ENCODE measurements around the gene NCOA7.

DNA sequence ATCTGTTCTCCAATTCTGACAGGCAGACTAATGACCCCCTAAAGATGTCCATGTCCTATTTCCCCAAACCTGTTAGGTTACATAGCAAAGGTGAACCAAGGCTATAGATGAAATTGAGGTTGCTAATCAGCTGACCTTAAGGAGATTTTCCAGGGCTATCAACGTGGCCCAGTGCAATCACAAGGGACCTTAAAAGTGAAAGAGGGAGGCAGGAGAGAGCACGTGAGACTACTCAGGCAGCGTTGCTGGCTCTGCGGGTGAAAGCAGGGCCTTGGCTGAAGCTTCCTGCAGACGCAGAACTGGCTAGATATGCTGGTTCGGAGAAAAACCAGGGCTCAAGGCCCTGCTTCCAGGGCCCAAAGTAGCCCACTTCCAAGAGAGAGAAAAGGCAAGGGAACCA is 78.7 kb downstream of the NCOA7 start:
- TF ChIP-seq, protein P1, sequence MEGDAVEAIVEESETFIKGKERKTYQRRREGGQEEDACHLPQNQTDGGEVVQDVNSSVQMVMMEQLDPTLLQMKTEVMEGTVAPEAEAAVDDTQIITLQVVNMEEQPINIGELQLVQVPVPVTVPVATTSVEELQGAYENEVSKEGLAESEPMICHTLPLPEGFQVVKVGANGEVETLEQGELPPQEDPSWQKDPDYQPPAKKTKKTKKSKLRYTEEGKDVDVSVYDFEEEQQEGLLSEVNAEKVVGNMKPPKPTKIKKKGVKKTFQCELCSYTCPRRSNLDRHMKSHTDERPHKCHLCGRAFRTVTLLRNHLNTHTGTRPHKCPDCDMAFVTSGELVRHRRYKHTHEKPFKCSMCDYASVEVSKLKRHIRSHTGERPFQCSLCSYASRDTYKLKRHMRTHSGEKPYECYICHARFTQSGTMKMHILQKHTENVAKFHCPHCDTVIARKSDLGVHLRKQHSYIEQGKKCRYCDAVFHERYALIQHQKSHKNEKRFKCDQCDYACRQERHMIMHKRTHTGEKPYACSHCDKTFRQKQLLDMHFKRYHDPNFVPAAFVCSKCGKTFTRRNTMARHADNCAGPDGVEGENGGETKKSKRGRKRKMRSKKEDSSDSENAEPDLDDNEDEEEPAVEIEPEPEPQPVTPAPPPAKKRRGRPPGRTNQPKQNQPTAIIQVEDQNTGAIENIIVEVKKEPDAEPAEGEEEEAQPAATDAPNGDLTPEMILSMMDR (IDR thresholded peaks at IDR 0.05; ENCODE audit: borderline replicate concordance, extremely low read depth, low read length, poor library complexity, severe bottlenecking): no peak
- TF ChIP-seq EZH2 (IDR thresholded peaks at IDR 0.05; ENCODE audit: borderline replicate concordance, low read depth, low read length, severe bottlenecking): no peak

All from DND-41 (cell line).